ENCODE measurements around the gene STX17.

Gene STX17

DNA sequence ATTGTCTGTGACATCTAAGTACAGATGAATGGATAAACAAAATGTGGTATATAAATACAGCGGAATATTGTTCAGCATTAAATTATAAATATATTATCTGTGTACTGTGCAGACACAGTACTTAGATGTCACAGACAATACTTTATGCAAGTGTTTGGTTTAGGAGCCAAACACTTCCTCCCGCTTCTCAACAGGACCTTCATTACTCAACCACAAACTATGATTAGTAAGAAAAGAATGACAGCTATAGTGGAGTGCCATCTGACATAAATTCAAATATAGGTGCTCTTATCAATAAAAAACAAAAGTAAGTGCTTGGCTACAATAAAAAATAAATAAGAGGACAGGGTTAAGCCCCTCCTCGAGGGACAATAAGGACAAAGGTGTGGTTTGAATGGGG, 38.9 kb upstream of the STX17 start:
- DNase-seq (ENCODE audit: low read depth) = no peak
- TF ChIP-seq CTCF (conservative IDR thresholded peaks at IDR 0.05; ENCODE audit: low read depth, low read length) = no peak
- H3K4me3 ChIP-seq (ENCODE audit: low read length) = no peak overlapping the region

GRCh38 chr9:99867968-99868367, 38.5 kb upstream of the STX17 start:
- TF ChIP-seq CTCF (conservative IDR thresholded peaks at IDR 0.05; ENCODE audit: low read depth, low read length) = no peak
- no peak for DNase-seq (ENCODE audit: low read depth)
- H3K4me3 ChIP-seq (ENCODE audit: low read length) = no peak overlapping the region

- DNase-seq (ENCODE audit: low read depth) = no peak
- no peak for TF ChIP-seq CTCF (conservative IDR thresholded peaks at IDR 0.05; ENCODE audit: low read depth, low read length)
- H3K4me3 ChIP-seq (ENCODE audit: low read length) = no peak overlapping the region
Observed at GRCh38 chr9:99868845-99869244, 37.6 kb upstream of the STX17 start.

GRCh38 chr9:99870126-99870525, 36.3 kb upstream of the STX17 start:
- TF ChIP-seq CTCF (conservative IDR thresholded peaks at IDR 0.05; ENCODE audit: low read depth, low read length) = no peak
- H3K4me3 ChIP-seq (ENCODE audit: low read length) = no peak overlapping the region
- no peak for DNase-seq (ENCODE audit: low read depth)

DNA sequence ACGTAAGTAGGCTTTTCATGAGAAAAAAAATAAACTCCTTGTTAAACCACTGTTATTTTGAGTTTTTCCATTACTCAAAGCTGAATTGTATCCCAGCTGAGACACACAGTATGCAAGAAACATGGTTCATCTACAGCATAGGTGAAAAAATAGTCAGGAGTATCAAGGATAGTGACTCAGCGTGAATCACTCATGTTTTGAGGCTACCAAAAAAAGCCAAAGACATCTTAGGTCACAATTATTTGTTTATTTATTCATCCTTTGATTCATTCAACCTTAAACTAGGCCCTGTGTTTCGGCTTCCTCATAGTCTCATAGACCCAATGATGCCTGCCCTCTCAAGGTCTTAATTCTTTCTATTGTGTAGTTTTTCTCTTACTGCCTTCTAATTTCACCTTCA, 32.9 kb upstream of the STX17 start:
- DNase-seq (ENCODE audit: low read depth) = no peak
- no peak for TF ChIP-seq CTCF (conservative IDR thresholded peaks at IDR 0.05; ENCODE audit: low read depth, low read length)
- H3K4me3 ChIP-seq (ENCODE audit: low read length) = no peak overlapping the region

DNA sequence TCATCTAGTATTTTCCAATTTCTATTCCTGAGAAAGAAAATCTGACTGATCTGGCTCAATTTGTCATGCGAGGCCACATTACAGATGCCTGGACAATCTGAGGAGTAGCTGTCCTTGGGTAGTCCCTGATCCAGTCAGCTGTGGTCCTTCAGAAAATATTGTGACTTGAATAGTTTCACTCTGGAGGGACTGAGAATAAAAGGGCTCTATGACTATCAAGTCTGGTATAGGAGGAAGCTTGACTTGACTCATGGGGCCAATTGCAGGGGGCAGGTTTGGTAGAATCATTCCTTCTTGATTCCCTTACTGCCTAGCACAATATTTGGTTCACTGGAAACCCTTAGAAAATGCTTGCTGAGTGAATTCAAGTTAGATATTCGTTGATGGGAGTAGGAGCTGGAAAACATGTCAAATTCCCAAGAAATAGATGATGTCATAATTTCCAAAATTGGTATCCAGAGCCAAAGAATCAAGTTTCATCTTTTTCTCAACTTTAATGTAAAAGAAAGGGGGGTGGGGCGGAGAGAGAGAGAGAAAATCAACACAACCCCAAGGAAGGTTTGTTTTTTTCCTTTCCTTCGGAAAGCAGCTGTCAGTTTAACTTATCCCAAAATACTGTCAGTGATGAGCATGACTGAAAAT, 32.4 kb upstream of the STX17 start:
- no peak for DNase-seq (ENCODE audit: low read depth)
- TF ChIP-seq CTCF (conservative IDR thresholded peaks at IDR 0.05; ENCODE audit: low read depth, low read length) = no peak
- H3K4me3 ChIP-seq (ENCODE audit: low read length) = no peak overlapping the region

- no peak for DNase-seq (ENCODE audit: low read depth)
- no peak overlapping the region for H3K4me3 ChIP-seq (ENCODE audit: low read length)
- no peak for TF ChIP-seq CTCF (conservative IDR thresholded peaks at IDR 0.05; ENCODE audit: low read depth, low read length)
Observed at GRCh38 chr9:99876190-99876589, 30.3 kb upstream of the STX17 start.

All from retinal pigment epithelial cell (primary cell).